SK-N-MC (cell line): ENCODE results near the gene MYO1D.
"Not testable (repeated sequence)": the region's sequence is repeated elsewhere in the genome, so short reads cannot be mapped to it uniquely, and the experiment has no call there.

Experiments used
- EZH2 ChIP-seq: fragments of 200-600 bp; sonication (generic); IDR thresholded peaks from one replicate; pipeline ENCODE4 v1.6.1; 2017; ENCODE audit warnings: antibody characterized with exemption
- POLR2AphosphoS5 ChIP-seq: IDR thresholded peaks from 2 replicates; pipeline ENCODE4 v1.6.1; 2012; ENCODE audit warnings: mild to moderate bottlenecking, low read depth, low read length, borderline replicate concordance

- not testable (repeated sequence) for TF ChIP-seq EZH2, POLR2AphosphoS5
Measured at GRCh38 chr17:32887410-32887809, 10.5 kb upstream of the MYO1D start.
